ENCODE results near the gene ATP2B2. TPM values are rescaled to one million over a fixed set of nuclear protein-coding genes. Genes with fewer than 3 reads are reported as not detected.
A peak's percentile ranks its signal among the peaks of the same experiment; 100 is the strongest.

The ATP2B2 gene
- total RNA-seq, 1 experiment from 2014 or later, result not detected

GRCh38 chr3:10357592-10358308, 147.6 kb downstream of the ATP2B2 start:
- Histone ChIP-seq H3K4me1 (ENCODE audit: control insufficient read depth in 1 of 2, insufficient read depth in 2 of 2, low read length in 2 of 2) (peaks cover 0 to 7% of the 10 kb centered on the region in 2 experiments; a peak in 1 of 4 replicates), H3K4me2 (ENCODE audit: low read length) (peak overlapping the region; percentile 16), H3K79me2 (ENCODE audit: insufficient read depth, low read length) (no peaks in the 10 kb centered on the region), H4K20me1 (ENCODE audit: insufficient read depth) (no peaks in the 10 kb centered on the region), H2AFZ (ENCODE audit: low read depth, low read length, poor library complexity, severe bottlenecking) (no peak overlapping the region), H3K9ac (ENCODE audit: low read length) (no peak overlapping the region), H3K36me3 (ENCODE audit: control insufficient read depth in 1 of 2, insufficient read depth in 2 of 2, low read length in 2 of 2) (no peaks in the 10 kb centered on the region), H3K27ac (ENCODE audit: low read depth, low read length) (no peak overlapping the region), H3K4me3 (replicated peaks in 1 of 2; ENCODE audit: low read depth in 1 of 2, low read length in 2 of 2) (no peak overlapping the region), H3K9me2 (ENCODE audit: insufficient read depth) (no peaks in the 10 kb centered on the region), H3K27me3 (ENCODE audit: insufficient read depth, low read length) (peaks cover 8% of the 10 kb centered on the region; the same call in 1 of the 2 replicates), H3K9me3 (ENCODE audit: control insufficient read depth in 1 of 2, insufficient read depth in 1 of 2, low read depth in 1 of 2, low read length in 2 of 2) (no peaks in the 10 kb centered on the region)
- ChIA-PET RAD21 (ENCODE audit: low non-redundant PET in 1 of 2, low total read pairs in 2 of 2, uncharacterized antibody in 2 of 2, unreplicated experiment in 2 of 2) (interaction anchor here in 1 of 2 experiments (1.1 kb wide), 1 partner anchor 13 kb away, joined by 3 read pairs; no protein-coding TSS in a partner anchor), POLR2A (no interaction called here), CTCF (no interaction called here)
- ATAC-seq (no peak), DNase-seq (ENCODE audit: low read depth, low spot score) (no peak)
- intact Hi-C loops (cut with micrococcal nuclease), result no loop called here
- no TSS peak for BruUV-seq (replicated peaks)
- TF ChIP-seq POLR2A (IDR thresholded peaks at IDR 0.05; ENCODE audit: borderline replicate concordance, extremely low read depth, insufficient read depth, insufficient read length), result no peak
- TF ChIP-seq JUND (IDR thresholded peaks at IDR 0.05), result no peak

GRCh38 chr3:10357095-10357494, 148.3 kb downstream of the ATP2B2 start:
- ChIA-PET CTCF (no interaction called here), RAD21 (ENCODE audit: low non-redundant PET in 1 of 2, low total read pairs in 2 of 2, uncharacterized antibody in 2 of 2, unreplicated experiment in 2 of 2) (interaction anchor here in 1 of 2 experiments (1.1 kb wide), 1 partner anchor 13 kb away, joined by 3 read pairs; no protein-coding TSS in a partner anchor), POLR2A (no interaction called here)
- peaks cover 8% of the 10 kb centered on the region; the same call in 1 of the 2 replicates for H3K27me3 ChIP-seq (ENCODE audit: insufficient read depth, low read length)
- H3K9ac ChIP-seq (ENCODE audit: low read length), result no peak overlapping the region
- no peaks in the 10 kb centered on the region for H3K79me2 ChIP-seq (ENCODE audit: insufficient read depth, low read length)
- no TSS peak for BruUV-seq (replicated peaks)
- no peak overlapping the region for H2AFZ ChIP-seq (ENCODE audit: low read depth, low read length, poor library complexity, severe bottlenecking)
- H3K9me2 ChIP-seq (ENCODE audit: insufficient read depth), result no peaks in the 10 kb centered on the region
- peaks cover 0 to 7% of the 10 kb centered on the region in 2 experiments; a peak in 1 of 4 replicates for H3K4me1 ChIP-seq (ENCODE audit: control insufficient read depth in 1 of 2, insufficient read depth in 2 of 2, low read length in 2 of 2)
- ATAC-seq, result no peak
- H3K36me3 ChIP-seq (ENCODE audit: control insufficient read depth in 1 of 2, insufficient read depth in 2 of 2, low read length in 2 of 2), result no peaks in the 10 kb centered on the region
- H4K20me1 ChIP-seq (ENCODE audit: insufficient read depth), result no peaks in the 10 kb centered on the region
- no peaks in the 10 kb centered on the region for H3K9me3 ChIP-seq (ENCODE audit: control insufficient read depth in 1 of 2, insufficient read depth in 1 of 2, low read depth in 1 of 2, low read length in 2 of 2)
- no peak for TF ChIP-seq CEBPB (IDR thresholded peaks at IDR 0.05; ENCODE audit: low read depth)
- TF ChIP-seq POLR2AphosphoS5 (IDR thresholded peaks at IDR 0.05; ENCODE audit: low read depth, low read length), result no peak
- TF ChIP-seq RAD21 (IDR thresholded peaks at IDR 0.05; ENCODE audit: low read depth), result no peak
- no peak for TF ChIP-seq ZFX (IDR thresholded peaks at IDR 0.05)
- TF ChIP-seq ZBTB33 (IDR thresholded peaks at IDR 0.05; ENCODE audit: extremely low read depth, insufficient replicate concordance, low read length), result no peak
- no peak for TF ChIP-seq ELF1 (IDR thresholded peaks at IDR 0.05; ENCODE audit: borderline replicate concordance, low read depth)
- TF ChIP-seq JUND (IDR thresholded peaks at IDR 0.05), result no peak
- no peak for TF ChIP-seq TCF7L2 (IDR thresholded peaks at IDR 0.05; ENCODE audit: borderline replicate concordance, extremely low read depth, insufficient read depth, insufficient read length)
- no peak overlapping the region for H3K4me3 ChIP-seq (replicated peaks in 1 of 2; ENCODE audit: low read depth in 1 of 2, low read length in 2 of 2)
- intact Hi-C loops (cut with micrococcal nuclease), result no loop called here
- H3K27ac ChIP-seq (ENCODE audit: low read depth, low read length), result no peak overlapping the region
- DNase-seq (ENCODE audit: low read depth, low spot score), result no peak
- H3K4me2 ChIP-seq (ENCODE audit: low read length), result no peak overlapping the region

Data from HCT116 (cell line).